Liver (tissue), 9 donors: ENCODE measurements around the gene KIT. TPM values are rescaled to one million over a fixed set of nuclear protein-coding genes. Genes with fewer than 3 reads are reported as not detected.

Source experiments
- DNase-seq: peaks from one replicate; pipeline ENCODE4 v3.0.0-alpha.2; 2017; ENCODE audit warnings: low spot score
- H3K27ac ChIP-seq, 2 donors: one replicate each; pipeline ENCODE4 v1.7.0; 2013; ENCODE audit warnings: inconsistent platforms in 2 of 2, low read length in 2 of 2, control low read depth in 1 of 2, low read depth in 1 of 2, mild to moderate bottlenecking in 1 of 2
- H3K27me3 ChIP-seq, 4 donors: one replicate each; pipeline versions ENCODE4 v1.6.1 to v1.7.0; 2013; ENCODE audit warnings: low read length in 3 of 4, inconsistent platforms in 1 of 4, mild to moderate bottlenecking in 1 of 4, moderate library complexity in 1 of 4; ENCODE audit not compliant: control insufficient read depth in 4 of 4, insufficient read depth in 4 of 4
- H3K36me3 ChIP-seq, 4 donors: one replicate each; pipeline versions ENCODE4 v1.6.1 to v1.7.0; 2013; ENCODE audit warnings: low read length in 3 of 4, mild to moderate bottlenecking in 3 of 4, low read depth in 1 of 4, moderate library complexity in 1 of 4; ENCODE audit not compliant: control insufficient read depth in 4 of 4, insufficient read depth in 3 of 4
- H3K4me1 ChIP-seq, 4 donors: one replicate each; pipeline versions ENCODE4 v1.6.1 to v1.7.0; 2013; ENCODE audit warnings: low read length in 3 of 4, mild to moderate bottlenecking in 3 of 4, moderate library complexity in 1 of 4; ENCODE audit not compliant: control insufficient read depth in 4 of 4, insufficient read depth in 4 of 4
- H3K4me3 ChIP-seq, 3 donors: one replicate each; pipeline versions ENCODE4 v1.6.1 to v1.7.0; 2013; ENCODE audit warnings: low read length in 3 of 3, control low read depth in 1 of 3, low read depth in 1 of 3, mild to moderate bottlenecking in 1 of 3
- H3K9ac ChIP-seq, 2 donors: one replicate each; pipeline ENCODE4 v1.7.0; 2013; ENCODE audit warnings: low read length in 2 of 2, mild to moderate bottlenecking in 2 of 2, moderate library complexity in 2 of 2, control low read depth in 1 of 2, low read depth in 1 of 2
- H3K9me3 ChIP-seq, 4 donors: one replicate each; pipeline versions ENCODE4 v1.6.1 to v1.7.0; 2013; ENCODE audit warnings: low read length in 3 of 4; ENCODE audit not compliant: control insufficient read depth in 4 of 4
- WGBS: extraction: QIAGEN DNeasy Blood & Tissue Kit; methylation state at CpG from one replicate; pipeline ENCODE4 v1.1.7; 2013; 5-methylcytosine and 5-hydroxymethylcytosine counted together
- polyA plus RNA-seq, 2 donors: library from polyadenylated mRNA; stranded (reverse) in 1 of 2; unstranded in 1 of 2; fragments of 200-250 nt in 1 of 2; fragments of >200 nt in 1 of 2; fragmentation: Nextera tagmentation in 1 of 2; extraction: Ambion mirVana in 1 of 2; gene quantifications; one replicate each; pipeline versions ENCODE4 v1.2.1 to v1.2.3, GENCODE V29; 2013 to 2015
- total RNA-seq, 2 donors: library from RNA; depleted of rRNA; stranded (reverse); fragments of >200 nt; gene quantifications; one replicate each; pipeline ENCODE4 v1.2.3, GENCODE V29; 2014
- TF ChIP-seq, protein P1 (sequence below): IDR thresholded peaks from 2 replicates; pipeline ENCODE4 v1.6.1; 2016; ENCODE audit warnings: antibody characterized with exemption
- TF ChIP-seq, protein P2 (sequence below): IDR thresholded peaks from 2 replicates; pipeline ENCODE4 v1.6.1; 2016; ENCODE audit warnings: antibody characterized with exemption, mild to moderate bottlenecking
- donor health status: healthy.
- donor health status: healthy.
- donor health status: healthy.
- donor health status: healthy.
- donor health status: healthy.

Gene KIT
- total and polyA plus RNA-seq, 4 donors, result 0.06 to 5.5 (median 0.96) TPM

DNA sequence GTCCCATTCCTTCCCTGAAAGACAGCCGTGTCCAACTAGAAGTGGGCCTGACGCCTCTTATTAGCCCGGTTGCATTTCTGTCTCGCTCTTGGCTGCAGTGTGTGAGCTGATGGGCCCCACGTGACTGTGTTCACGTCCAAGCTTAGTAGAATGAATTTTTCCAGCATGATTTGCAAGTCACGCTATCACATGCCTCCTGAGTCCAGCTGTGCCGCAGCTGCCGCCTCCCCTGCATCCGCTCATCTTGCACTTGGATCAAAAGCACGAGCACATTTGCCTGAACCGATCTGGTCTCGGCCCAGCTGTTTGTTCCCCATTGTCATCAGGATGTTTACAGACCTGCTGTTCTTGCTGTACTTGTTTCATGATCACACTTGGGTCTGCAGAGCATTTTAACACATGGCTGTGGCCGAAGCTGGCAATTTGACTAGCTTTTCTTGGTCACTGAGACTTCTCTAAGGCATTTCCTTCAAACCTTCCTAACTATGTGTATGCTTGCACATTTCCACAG is 126.5 kb downstream of the KIT start:
- Histone ChIP-seq H3K4me1 (peaks cover 0 to 2% (median 0%) of the 10 kb centered on the region in 4 donors), H3K27ac (no peak overlapping the region), H3K27me3 (no peaks in the 10 kb centered on the region), H3K4me3 (no peak overlapping the region), H3K9me3 (no peaks in the 10 kb centered on the region), H3K36me3 (no peaks in the 10 kb centered on the region), H3K9ac (no peak overlapping the region)
- DNase-seq, result no peak
- TF ChIP-seq, protein P1, sequence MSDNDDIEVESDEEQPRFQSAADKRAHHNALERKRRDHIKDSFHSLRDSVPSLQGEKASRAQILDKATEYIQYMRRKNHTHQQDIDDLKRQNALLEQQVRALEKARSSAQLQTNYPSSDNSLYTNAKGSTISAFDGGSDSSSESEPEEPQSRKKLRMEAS, result peak; percentile 35
- TF ChIP-seq, protein P2, sequence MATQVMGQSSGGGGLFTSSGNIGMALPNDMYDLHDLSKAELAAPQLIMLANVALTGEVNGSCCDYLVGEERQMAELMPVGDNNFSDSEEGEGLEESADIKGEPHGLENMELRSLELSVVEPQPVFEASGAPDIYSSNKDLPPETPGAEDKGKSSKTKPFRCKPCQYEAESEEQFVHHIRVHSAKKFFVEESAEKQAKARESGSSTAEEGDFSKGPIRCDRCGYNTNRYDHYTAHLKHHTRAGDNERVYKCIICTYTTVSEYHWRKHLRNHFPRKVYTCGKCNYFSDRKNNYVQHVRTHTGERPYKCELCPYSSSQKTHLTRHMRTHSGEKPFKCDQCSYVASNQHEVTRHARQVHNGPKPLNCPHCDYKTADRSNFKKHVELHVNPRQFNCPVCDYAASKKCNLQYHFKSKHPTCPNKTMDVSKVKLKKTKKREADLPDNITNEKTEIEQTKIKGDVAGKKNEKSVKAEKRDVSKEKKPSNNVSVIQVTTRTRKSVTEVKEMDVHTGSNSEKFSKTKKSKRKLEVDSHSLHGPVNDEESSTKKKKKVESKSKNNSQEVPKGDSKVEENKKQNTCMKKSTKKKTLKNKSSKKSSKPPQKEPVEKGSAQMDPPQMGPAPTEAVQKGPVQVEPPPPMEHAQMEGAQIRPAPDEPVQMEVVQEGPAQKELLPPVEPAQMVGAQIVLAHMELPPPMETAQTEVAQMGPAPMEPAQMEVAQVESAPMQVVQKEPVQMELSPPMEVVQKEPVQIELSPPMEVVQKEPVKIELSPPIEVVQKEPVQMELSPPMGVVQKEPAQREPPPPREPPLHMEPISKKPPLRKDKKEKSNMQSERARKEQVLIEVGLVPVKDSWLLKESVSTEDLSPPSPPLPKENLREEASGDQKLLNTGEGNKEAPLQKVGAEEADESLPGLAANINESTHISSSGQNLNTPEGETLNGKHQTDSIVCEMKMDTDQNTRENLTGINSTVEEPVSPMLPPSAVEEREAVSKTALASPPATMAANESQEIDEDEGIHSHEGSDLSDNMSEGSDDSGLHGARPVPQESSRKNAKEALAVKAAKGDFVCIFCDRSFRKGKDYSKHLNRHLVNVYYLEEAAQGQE, result no peak
- 71% methylated on average over 14 of the region's 14 CpGs for whole genome bisulfite sequencing
